WTC11 (cell line): ENCODE measurements around the gene ROBO2.

Experiments used
- ETV6 ChIP-seq: sonication (generic); formaldehyde crosslinking; IDR thresholded peaks from 2 replicates; pipeline ENCODE4 v1.8.1; 2022; ENCODE audit warnings: mild to moderate bottlenecking, missing genetic modification reagents
- MAX ChIP-seq: sonication (generic); formaldehyde crosslinking; IDR thresholded peaks from 2 replicates; pipeline ENCODE4 v1.8.0; 2022; ENCODE audit warnings: mild to moderate bottlenecking, missing genetic modification reagents
- MYBL2 ChIP-seq: sonication (generic); formaldehyde crosslinking; IDR thresholded peaks from 2 replicates; pipeline ENCODE4 v1.8.1; 2023; ENCODE audit warnings: mild to moderate bottlenecking, moderate library complexity, missing genetic modification reagents
- SMAD3 ChIP-seq: sonication (generic); formaldehyde crosslinking; IDR thresholded peaks from 2 replicates; pipeline ENCODE4 v1.8.0; 2022; ENCODE audit warnings: missing genetic modification reagents, mild to moderate bottlenecking, borderline replicate concordance
- TF ChIP-seq, protein P1 (sequence below): fragments of 200-600 bp; IDR thresholded peaks from 2 replicates; pipeline ENCODE4 v1.8.0; 2022; ENCODE audit warnings: antibody characterized with exemption
- TF ChIP-seq, protein P2 (sequence below): sonication (generic); formaldehyde crosslinking; IDR thresholded peaks from 2 replicates; pipeline ENCODE4 v1.8.1; 2023; ENCODE audit warnings: mild to moderate bottlenecking, missing genetic modification reagents, moderate library complexity

- TF ChIP-seq, protein P1, sequence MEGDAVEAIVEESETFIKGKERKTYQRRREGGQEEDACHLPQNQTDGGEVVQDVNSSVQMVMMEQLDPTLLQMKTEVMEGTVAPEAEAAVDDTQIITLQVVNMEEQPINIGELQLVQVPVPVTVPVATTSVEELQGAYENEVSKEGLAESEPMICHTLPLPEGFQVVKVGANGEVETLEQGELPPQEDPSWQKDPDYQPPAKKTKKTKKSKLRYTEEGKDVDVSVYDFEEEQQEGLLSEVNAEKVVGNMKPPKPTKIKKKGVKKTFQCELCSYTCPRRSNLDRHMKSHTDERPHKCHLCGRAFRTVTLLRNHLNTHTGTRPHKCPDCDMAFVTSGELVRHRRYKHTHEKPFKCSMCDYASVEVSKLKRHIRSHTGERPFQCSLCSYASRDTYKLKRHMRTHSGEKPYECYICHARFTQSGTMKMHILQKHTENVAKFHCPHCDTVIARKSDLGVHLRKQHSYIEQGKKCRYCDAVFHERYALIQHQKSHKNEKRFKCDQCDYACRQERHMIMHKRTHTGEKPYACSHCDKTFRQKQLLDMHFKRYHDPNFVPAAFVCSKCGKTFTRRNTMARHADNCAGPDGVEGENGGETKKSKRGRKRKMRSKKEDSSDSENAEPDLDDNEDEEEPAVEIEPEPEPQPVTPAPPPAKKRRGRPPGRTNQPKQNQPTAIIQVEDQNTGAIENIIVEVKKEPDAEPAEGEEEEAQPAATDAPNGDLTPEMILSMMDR = no peak
- TF ChIP-seq, protein P2, sequence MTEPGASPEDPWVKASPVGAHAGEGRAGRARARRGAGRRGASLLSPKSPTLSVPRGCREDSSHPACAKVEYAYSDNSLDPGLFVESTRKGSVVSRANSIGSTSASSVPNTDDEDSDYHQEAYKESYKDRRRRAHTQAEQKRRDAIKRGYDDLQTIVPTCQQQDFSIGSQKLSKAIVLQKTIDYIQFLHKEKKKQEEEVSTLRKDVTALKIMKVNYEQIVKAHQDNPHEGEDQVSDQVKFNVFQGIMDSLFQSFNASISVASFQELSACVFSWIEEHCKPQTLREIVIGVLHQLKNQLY (CRISPR knock-in tag) = no peak
- TF ChIP-seq MYBL2 (CRISPR knock-in tag) = no peak
- TF ChIP-seq ETV6 (CRISPR knock-in tag) = no peak
- TF ChIP-seq MAX (CRISPR knock-in tag) = no peak
- TF ChIP-seq SMAD3 (CRISPR knock-in tag) = no peak
Observed at GRCh38 chr3:77365152-77365551, 325.3 kb downstream of the ROBO2 start.
